Right atrium auricular region (tissue), 2 donors: Measurements from ENCODE around the gene TAS2R39. TPM values are rescaled to one million over a fixed set of nuclear protein-coding genes. Genes with fewer than 3 reads are reported as not detected.
"Not testable (repeated sequence)": the region's sequence is repeated elsewhere in the genome, so short reads cannot be mapped to it uniquely, and the experiment has no call there.

Source experiments
- DNase-seq: peaks from one replicate; pipeline ENCODE4 v3.0.0-alpha.2; 2019; ENCODE audit warnings: low spot score
- H3K27ac ChIP-seq, 2 donors: fragments of 200-600 bp; sonication (generic); 1 replicate in 1 of 2; 2 replicates in 1 of 2; pipeline ENCODE4 v1.5.1; 2016 to 2019
- H3K27me3 ChIP-seq, 2 donors: fragments of 200-600 bp; sonication (generic); one replicate each; pipeline versions ENCODE4 v1.5.1 to v1.6.0; 2017 to 2019
- H3K36me3 ChIP-seq: fragments of 200-600 bp; sonication (generic); one replicate; pipeline ENCODE4 v1.5.1; 2016
- H3K4me1 ChIP-seq, 2 donors: fragments of 200-600 bp; sonication (generic); one replicate each; pipeline versions ENCODE4 v1.5.1 to v1.6.0; 2017 to 2019
- H3K4me3 ChIP-seq, 2 donors: fragments of 200-600 bp; sonication (generic); 1 replicate in 1 of 2; 2 replicates in 1 of 2; pipeline ENCODE4 v1.5.1; 2017 to 2019; ENCODE audit warnings: mild to moderate bottlenecking in 1 of 2, moderate library complexity in 1 of 2
- H3K9me3 ChIP-seq, 2 donors: fragments of 200-600 bp; sonication (generic); one replicate each; pipeline ENCODE4 v1.5.1; 2019
- CTCF ChIP-seq, 2 donors: fragments of 200-600 bp; sonication (generic); IDR thresholded peaks; one replicate each; pipeline ENCODE4 v1.5.1; 2019; ENCODE audit warnings: antibody characterized with exemption in 2 of 2
- total RNA-seq, 2 donors: library from RNA; depleted of rRNA; stranded (reverse); fragments of >200 nt; gene quantifications; one replicate each; pipeline ENCODE4 v1.1.0, GENCODE V29; 2016

Gene TAS2R39
- not detected for total RNA-seq

DNA sequence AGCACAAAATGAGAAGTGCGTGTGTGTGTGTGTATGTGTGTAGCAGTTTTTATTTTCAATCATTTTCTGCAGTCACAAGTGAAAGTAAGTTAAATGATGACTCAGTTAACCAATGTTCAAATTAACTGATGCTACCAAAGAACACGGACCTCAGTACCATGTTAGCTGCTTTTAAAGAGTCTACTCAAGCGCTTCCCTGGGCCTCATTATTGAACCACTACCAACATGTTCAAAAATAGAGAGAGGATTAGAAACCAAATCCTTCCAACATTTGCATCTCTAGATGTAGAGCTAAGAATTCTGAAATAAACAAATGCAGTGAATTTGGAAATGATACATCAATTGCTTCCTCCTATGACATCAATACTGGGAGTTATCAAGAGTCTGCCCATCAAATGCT is at the start of gene TAS2R39:
Gene TAS2R39 (plus strand): TSS at position 396 of the 400 bp plus-strand sequence. CDS start 0 bp downstream, at position 396.
- Histone ChIP-seq H3K9me3 (peaks cover 0 to 5% of the 10 kb centered on the region in 2 donors), H3K4me3 (no peak within 1 kb of the TSS), H3K27ac (no peak within 1 kb of the TSS), H3K36me3 (no peaks in the 10 kb centered on the region), H3K27me3 (no peaks in the 10 kb centered on the region), H3K4me1 (no peaks in the 10 kb centered on the region)
- TF ChIP-seq CTCF (IDR thresholded peaks at IDR 0.05), result no peak
- DNase-seq, result no peak

DNA sequence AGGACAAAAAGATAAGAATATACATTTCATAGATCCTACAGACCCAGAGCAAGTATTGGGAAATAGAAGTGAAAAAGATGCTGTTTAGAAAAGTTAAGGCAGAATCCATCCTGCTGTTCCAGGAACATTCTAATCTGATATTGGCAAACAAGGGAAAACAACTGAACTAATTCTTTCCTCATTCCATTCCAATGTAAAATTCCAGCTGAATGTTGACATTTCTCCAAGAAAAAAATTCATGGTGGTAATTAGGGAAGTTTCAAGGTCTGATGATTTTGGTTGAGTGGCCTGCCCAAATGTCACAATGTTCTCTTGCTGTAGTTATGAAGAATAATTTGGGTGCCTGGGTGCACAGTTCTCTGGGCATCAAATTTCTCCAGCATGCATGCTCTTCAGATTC is 36.1 kb upstream of the TAS2R39 start:
- TF ChIP-seq CTCF (IDR thresholded peaks at IDR 0.05), result no peak
- Histone ChIP-seq H3K36me3 (no peaks in the 10 kb centered on the region), H3K4me1 (no peaks in the 10 kb centered on the region), H3K4me3 (no peak overlapping the region), H3K9me3 (peaks cover 0 to 4% of the 10 kb centered on the region in 2 donors), H3K27ac (no peak overlapping the region), H3K27me3 (no peaks in the 10 kb centered on the region)
- DNase-seq, result no peak

- Histone ChIP-seq H3K36me3 (no peaks in the 10 kb centered on the region), H3K27ac (no peak overlapping the region), H3K9me3 (peaks cover 0 to 4% of the 10 kb centered on the region in 2 donors), H3K4me3 (no peak overlapping the region), H3K27me3 (no peaks in the 10 kb centered on the region), H3K4me1 (no peaks in the 10 kb centered on the region)
- TF ChIP-seq CTCF (IDR thresholded peaks at IDR 0.05), result no peak
- DNase-seq, result no peak
Measured at GRCh38 chr7:143148050-143148449, 35.2 kb upstream of the TAS2R39 start.

GRCh38 chr7:143148651-143149050 is 34.6 kb upstream of the TAS2R39 start:
- Histone ChIP-seq H3K27me3 (no peaks in the 10 kb centered on the region), H3K4me3 (no peak overlapping the region), H3K9me3 (peaks cover 0 to 4% of the 10 kb centered on the region in 2 donors), H3K4me1 (no peaks in the 10 kb centered on the region), H3K27ac (no peak overlapping the region), H3K36me3 (no peaks in the 10 kb centered on the region)
- no peak for TF ChIP-seq CTCF (IDR thresholded peaks at IDR 0.05)
- no peak for DNase-seq

DNA sequence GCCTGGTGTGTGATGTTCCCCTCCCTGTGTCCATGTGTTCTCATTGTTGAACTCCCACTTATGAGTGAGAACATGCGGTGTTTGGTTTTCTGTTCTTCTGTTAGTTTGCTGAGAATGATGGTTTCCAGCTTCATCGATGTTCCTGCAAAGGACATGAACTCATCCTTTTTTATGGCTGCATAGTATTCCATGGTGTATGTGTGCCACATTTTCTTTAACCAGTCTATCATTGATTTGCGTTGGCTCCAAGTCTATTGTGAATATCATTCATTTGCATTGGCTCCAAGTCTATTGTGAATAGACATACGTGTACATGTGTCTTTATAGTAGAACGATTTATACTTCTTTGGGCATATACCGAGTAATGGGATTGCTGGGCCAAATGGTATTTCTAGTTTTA is 32.5 kb upstream of the TAS2R39 start:
- not testable (repeated sequence) for DNase-seq, H3K27ac ChIP-seq, H3K9me3 ChIP-seq, H3K4me3 ChIP-seq, H3K27me3 ChIP-seq, H3K4me1 ChIP-seq, H3K36me3 ChIP-seq

DNA sequence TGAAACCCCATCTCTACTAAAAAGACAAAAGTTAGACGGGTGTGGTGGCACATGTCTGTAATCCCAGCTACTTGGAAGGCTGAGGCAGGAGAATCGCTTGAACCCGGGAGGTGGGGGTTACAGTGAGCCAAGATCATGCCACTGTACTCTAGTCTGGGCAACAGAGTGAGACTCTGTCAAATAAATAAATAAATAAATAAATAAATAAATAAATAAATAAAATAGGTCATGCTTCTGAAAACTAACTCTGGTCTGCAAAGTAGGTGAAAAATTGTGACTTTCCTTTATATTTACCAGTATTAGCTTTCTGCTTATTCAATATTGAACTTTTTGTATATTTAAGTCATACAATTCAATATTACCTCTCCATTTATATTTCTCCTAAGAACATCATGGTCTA is 24.6 kb upstream of the TAS2R39 start:
- H3K9me3 ChIP-seq, H3K4me1 ChIP-seq, DNase-seq, H3K36me3 ChIP-seq, H3K4me3 ChIP-seq, H3K27ac ChIP-seq, H3K27me3 ChIP-seq: not testable (repeated sequence)

DNA sequence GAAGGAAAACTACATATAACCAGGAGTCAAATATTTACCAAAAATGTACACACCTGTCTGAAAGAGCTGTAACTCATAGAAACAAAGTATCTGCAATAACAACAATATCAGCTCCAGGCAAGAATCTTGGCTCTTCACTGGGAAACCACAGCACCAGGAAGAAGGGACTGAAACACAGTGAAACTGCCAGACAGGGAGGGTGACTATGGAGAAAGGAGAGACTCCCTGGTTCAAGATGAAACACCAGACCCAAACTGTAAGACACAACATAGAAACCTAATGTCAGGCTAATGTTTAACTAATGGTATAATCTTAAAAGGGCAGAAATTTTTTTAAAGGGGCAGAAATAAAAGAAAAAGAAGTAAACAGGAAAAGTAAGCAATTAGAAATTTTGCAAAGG is 11.5 kb upstream of the TAS2R39 start:
- H3K27me3 ChIP-seq, result no peaks in the 10 kb centered on the region
- no peaks in the 10 kb centered on the region for H3K9me3 ChIP-seq
- no peak for TF ChIP-seq CTCF (IDR thresholded peaks at IDR 0.05)
- no peak overlapping the region for H3K4me3 ChIP-seq
- DNase-seq, result no peak
- no peaks in the 10 kb centered on the region for H3K36me3 ChIP-seq
- no peaks in the 10 kb centered on the region for H3K4me1 ChIP-seq
- H3K27ac ChIP-seq, result no peak overlapping the region
